WERI-Rb-1 (cell line): Measurements from ENCODE around the gene ZNF691.

Source experiments
- DNase-seq: peaks from one replicate; pipeline ENCODE4 v3.0.0-alpha.2; 2020
- H3K27ac ChIP-seq: fragments of 250-450 bp; sonication (Bioruptor Pico); 2 replicates; pipeline ENCODE4 v1.5.1; 2020; ENCODE audit warnings: mild to moderate bottlenecking, moderate library complexity
- H3K27me3 ChIP-seq: fragments of 250-450 bp; sonication (Bioruptor Pico); 2 replicates; pipeline ENCODE4 v1.5.1; 2021; ENCODE audit warnings: mild to moderate bottlenecking, low read depth, moderate library complexity; ENCODE audit not compliant: insufficient read depth, severe bottlenecking
- H3K36me3 ChIP-seq: fragments of 250-450 bp; sonication (Bioruptor Pico); 2 replicates; pipeline ENCODE4 v1.5.1; 2020; ENCODE audit warnings: mild to moderate bottlenecking, moderate library complexity
- H3K4me3 ChIP-seq: 2 replicates; pipeline ENCODE4 v1.5.1; 2011; ENCODE audit warnings: low read depth, mild to moderate bottlenecking, control low read depth, low read length
- H3K9me3 ChIP-seq: fragments of 250-450 bp; sonication (Bioruptor Pico); 2 replicates; pipeline ENCODE4 v1.5.1; 2021; ENCODE audit warnings: mild to moderate bottlenecking, moderate library complexity; ENCODE audit not compliant: severe bottlenecking
- CTCF ChIP-seq: IDR thresholded peaks from 2 replicates; pipeline ENCODE4 v1.5.1; 2011; ENCODE audit warnings: low read depth, mild to moderate bottlenecking, control low read depth, inconsistent platforms, low read length

ZNF691 gene

DNA sequence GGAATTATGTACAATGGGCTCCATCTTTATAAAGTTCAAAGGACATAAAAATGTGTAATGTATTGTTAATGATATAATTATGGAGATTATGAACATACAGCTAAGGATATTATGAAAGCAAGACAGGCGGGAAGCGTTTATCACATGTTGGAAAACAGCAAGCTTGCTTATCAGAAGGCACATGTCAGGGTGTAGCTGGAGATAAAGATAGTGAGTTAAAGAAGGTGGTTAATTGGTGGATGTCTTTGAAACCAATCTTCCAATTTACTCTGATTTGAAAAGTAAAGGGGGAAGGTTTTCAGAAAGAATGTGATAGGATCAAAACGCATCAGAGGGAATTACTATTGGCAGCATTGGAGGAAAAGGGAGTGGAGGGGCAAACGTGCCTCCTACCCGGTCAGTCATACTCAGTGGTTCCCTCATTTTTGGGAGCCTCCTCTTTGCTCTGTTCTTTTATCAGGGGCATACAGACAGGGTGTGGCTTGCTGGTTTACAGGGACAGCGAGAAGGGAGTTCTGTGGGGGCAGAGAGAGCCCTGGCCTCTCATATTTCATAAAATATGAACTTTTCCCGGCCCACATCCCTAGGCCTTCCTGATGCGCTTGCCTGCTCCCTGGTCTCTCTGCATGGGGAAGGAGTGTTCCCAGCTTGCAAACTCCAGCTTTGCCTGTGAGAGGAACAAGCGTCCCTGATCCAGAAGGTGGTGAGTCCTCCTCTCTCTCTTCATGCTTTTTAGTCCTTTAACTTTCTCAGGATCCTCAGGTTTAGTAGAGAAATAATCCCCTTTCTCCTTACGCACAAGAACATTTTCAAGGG lies 21.2 kb upstream of the ZNF691 start:
- no peak for TF ChIP-seq CTCF
- no peak overlapping the region for H3K4me3 ChIP-seq
- H3K9me3 ChIP-seq: no peaks in the 10 kb centered on the region
- DNase-seq: no peak
- no peaks in the 10 kb centered on the region for H3K27me3 ChIP-seq
- H3K36me3 ChIP-seq: no peaks in the 10 kb centered on the region
- H3K27ac ChIP-seq: no peak overlapping the region

- no peak for TF ChIP-seq CTCF
- H3K27ac ChIP-seq: no peak overlapping the region
- H3K9me3 ChIP-seq: no peaks in the 10 kb centered on the region
- no peaks in the 10 kb centered on the region for H3K36me3 ChIP-seq
- no peaks in the 10 kb centered on the region for H3K27me3 ChIP-seq
- DNase-seq: no peak
- H3K4me3 ChIP-seq: no peak overlapping the region
Measured at GRCh38 chr1:42830631-42831030, 15.8 kb upstream of the ZNF691 start.

DNA sequence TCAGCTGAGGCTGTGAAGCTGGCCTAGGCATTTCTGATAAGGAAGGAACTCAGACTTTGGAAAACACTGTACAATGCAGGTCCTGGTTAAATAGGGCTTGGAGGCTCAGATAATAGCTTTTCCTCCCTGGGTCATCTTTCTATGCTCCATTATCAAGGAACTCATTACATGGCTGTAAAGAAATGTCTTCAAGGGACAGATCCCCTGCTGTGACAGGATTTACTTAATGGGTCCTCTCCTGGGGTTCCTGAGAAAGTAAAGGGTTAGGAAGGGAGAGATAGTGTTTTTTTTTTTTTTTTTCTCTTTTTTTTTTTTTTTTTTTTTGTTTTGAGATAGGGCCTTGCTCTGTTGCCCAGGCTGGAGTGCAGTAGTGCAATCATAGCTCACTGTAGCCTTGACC lies 15.1 kb upstream of the ZNF691 start:
- H3K9me3 ChIP-seq: no peaks in the 10 kb centered on the region
- H3K4me3 ChIP-seq: no peak overlapping the region
- no peaks in the 10 kb centered on the region for H3K36me3 ChIP-seq
- TF ChIP-seq CTCF: no peak
- no peak overlapping the region for H3K27ac ChIP-seq
- H3K27me3 ChIP-seq: no peaks in the 10 kb centered on the region
- DNase-seq: no peak

- Histone ChIP-seq H3K27me3 (no peaks in the 10 kb centered on the region), H3K36me3 (no peaks in the 10 kb centered on the region), H3K9me3 (no peaks in the 10 kb centered on the region), H3K4me3 (no peak overlapping the region), H3K27ac (no peak overlapping the region)
- DNase-seq: no peak
- no peak for TF ChIP-seq CTCF
Measured at GRCh38 chr1:42832641-42833240, 13.7 kb upstream of the ZNF691 start.

DNA sequence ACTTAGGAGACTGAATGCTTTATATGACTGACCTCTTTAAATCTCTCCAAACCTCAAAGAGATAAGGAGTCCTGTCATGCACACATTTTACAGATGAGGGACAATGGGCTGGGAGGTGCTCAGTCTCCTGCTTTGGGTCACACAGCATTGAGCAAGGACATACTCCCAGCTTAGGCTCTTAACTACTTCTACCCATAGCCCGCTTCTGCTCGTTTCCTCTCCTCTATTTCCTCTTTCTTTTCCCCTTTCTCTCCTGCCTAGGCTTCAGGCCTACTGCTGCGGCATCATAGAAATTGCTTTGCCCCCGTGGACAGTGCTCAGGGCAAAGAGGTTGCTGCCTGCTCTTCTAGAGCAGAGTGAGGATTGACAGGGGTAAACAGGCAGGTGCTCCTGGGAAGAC lies 12.4 kb upstream of the ZNF691 start:
- Histone ChIP-seq H3K27ac (no peak overlapping the region), H3K4me3 (no peak overlapping the region)
- no peak for DNase-seq

More for the DNA sequence above, 12.4 kb upstream of the ZNF691 start:
- no peaks in the 10 kb centered on the region for H3K9me3 ChIP-seq
- no peak for TF ChIP-seq CTCF
- H3K36me3 ChIP-seq: no peaks in the 10 kb centered on the region
- H3K27me3 ChIP-seq: no peaks in the 10 kb centered on the region
